ENCODE measurements around the gene DPP6.

Gene DPP6

GRCh38 chr7:154598396-154598795 lies 546.2 kb downstream of the DPP6 start:
- no peak for DNase-seq (ENCODE audit: low spot score)

GRCh38 chr7:154598864-154599263 lies 546.7 kb downstream of the DPP6 start:
- DNase-seq (ENCODE audit: low spot score) = no peak

- DNase-seq (ENCODE audit: low spot score) = no peak
Observed at GRCh38 chr7:154610903-154611302, 558.7 kb downstream of the DPP6 start.

- DNase-seq (ENCODE audit: low spot score) = no peak
Observed at GRCh38 chr7:154613811-154614210, 561.6 kb downstream of the DPP6 start.

- DNase-seq (ENCODE audit: low spot score) = no peak
Observed at GRCh38 chr7:154620141-154620755, 568.0 kb downstream of the DPP6 start.

GRCh38 chr7:154623399-154623798 lies 571.2 kb downstream of the DPP6 start:
- no peak for DNase-seq (ENCODE audit: low spot score)

GRCh38 chr7:154627646-154628290 lies 575.6 kb downstream of the DPP6 start:
- DNase-seq (ENCODE audit: low spot score) = no peak

- DNase-seq (ENCODE audit: low spot score) = no peak
Observed at GRCh38 chr7:154628556-154628955, 576.4 kb downstream of the DPP6 start.

- no peak for DNase-seq (ENCODE audit: low spot score)
Observed at GRCh38 chr7:154631162-154631561, 579.0 kb downstream of the DPP6 start.

GRCh38 chr7:154633641-154634040 lies 581.4 kb downstream of the DPP6 start:
- no peak for DNase-seq (ENCODE audit: low spot score)

- DNase-seq (ENCODE audit: low spot score) = no peak
Observed at GRCh38 chr7:154638286-154638685, 586.1 kb downstream of the DPP6 start.

GRCh38 chr7:154640266-154640865 lies 588.2 kb downstream of the DPP6 start:
- no peak for DNase-seq (ENCODE audit: low spot score)

- no peak for DNase-seq (ENCODE audit: low spot score)
Observed at GRCh38 chr7:154640917-154641316, 588.7 kb downstream of the DPP6 start.

- no peak for DNase-seq (ENCODE audit: low spot score)
Observed at GRCh38 chr7:154644366-154644765, 592.2 kb downstream of the DPP6 start.

GRCh38 chr7:154646126-154647013 lies 594.2 kb downstream of the DPP6 start:
- DNase-seq (ENCODE audit: low spot score) = no peak

- DNase-seq (ENCODE audit: low spot score) = no peak
Observed at GRCh38 chr7:154647625-154648024, 595.4 kb downstream of the DPP6 start.

GRCh38 chr7:154649015-154649414 lies 596.8 kb downstream of the DPP6 start:
- no peak for DNase-seq (ENCODE audit: low spot score)

GRCh38 chr7:154649434-154649833 lies 597.2 kb downstream of the DPP6 start:
- no peak for DNase-seq (ENCODE audit: low spot score)

- no peak for DNase-seq (ENCODE audit: low spot score)
Observed at GRCh38 chr7:154650275-154650674, 598.1 kb downstream of the DPP6 start.

- DNase-seq (ENCODE audit: low spot score) = no peak
Observed at GRCh38 chr7:154651501-154651900, 599.3 kb downstream of the DPP6 start.

- DNase-seq (ENCODE audit: low spot score) = no peak
Observed at GRCh38 chr7:154652564-154652963, 600.4 kb downstream of the DPP6 start.

- DNase-seq (ENCODE audit: low spot score) = no peak
Observed at GRCh38 chr7:154653281-154653680, 601.1 kb downstream of the DPP6 start.

GRCh38 chr7:154656618-154657017 lies 604.4 kb downstream of the DPP6 start:
- no peak for DNase-seq (ENCODE audit: low spot score)

All from hematopoietic multipotent progenitor cell treated with erythropoietin and hydrocortisone succinate and interleukin-3 and kit ligand, for 15 days (in vitro differentiated cells).